Liver (tissue), 3 donors: ENCODE data around the gene PLCE1.

ENCODE experiments used
- EGR1 ChIP-seq, 2 donors: IDR thresholded peaks; 2 replicates each; pipeline ENCODE4 v1.6.1; 2016 to 2018; ENCODE audit warnings: antibody characterized with exemption in 2 of 2, low read depth in 2 of 2
- GABPA ChIP-seq, 2 donors: IDR thresholded peaks in 1 of 2; conservative IDR thresholded peaks in 1 of 2; 2 replicates each; pipeline ENCODE4 v1.6.1; 2016; ENCODE audit warnings: antibody characterized with exemption in 2 of 2, mild to moderate bottlenecking in 1 of 2, moderate library complexity in 1 of 2
- HNF4A ChIP-seq, 2 donors: conservative IDR thresholded peaks; 2 replicates each; pipeline ENCODE4 v1.6.1; 2016; ENCODE audit warnings: antibody characterized with exemption in 2 of 2, mild to moderate bottlenecking in 2 of 2
- JUND ChIP-seq, 2 donors: IDR thresholded peaks; 2 replicates each; pipeline ENCODE4 v1.6.1; 2016; ENCODE audit warnings: antibody characterized with exemption in 2 of 2
- NR2F2 ChIP-seq: IDR thresholded peaks from 2 replicates; pipeline ENCODE4 v1.6.1; 2016; ENCODE audit warnings: antibody characterized with exemption
- TAF1 ChIP-seq: conservative IDR thresholded peaks from 2 replicates; pipeline ENCODE4 v1.6.1; 2016; ENCODE audit warnings: antibody characterized with exemption, mild to moderate bottlenecking
- ZBTB33 ChIP-seq: IDR thresholded peaks from 2 replicates; pipeline ENCODE4 v1.6.1; 2016; ENCODE audit warnings: antibody characterized with exemption
- TF ChIP-seq, protein P1 (sequence below): IDR thresholded peaks from 2 replicates; pipeline ENCODE4 v1.6.1; 2016; ENCODE audit warnings: antibody characterized with exemption, mild to moderate bottlenecking
- TF ChIP-seq, protein P2 (sequence below): fragments of 150-350 bp; IDR thresholded peaks from 2 replicates; pipeline ENCODE4 v1.5.1; 2017; ENCODE audit warnings: improper control_type of control experiment, low read depth, low read length; ENCODE audit not compliant: missing input control
- TF ChIP-seq, protein P3 (sequence below): IDR thresholded peaks from 2 replicates; pipeline ENCODE4 v1.6.1; 2016; ENCODE audit warnings: antibody characterized with exemption
- TF ChIP-seq, protein P4 (sequence below): IDR thresholded peaks from 2 replicates; pipeline ENCODE4 v1.6.1; 2016; ENCODE audit warnings: antibody characterized with exemption
- donor health status: healthy.
- donor health status: healthy.

DNA sequence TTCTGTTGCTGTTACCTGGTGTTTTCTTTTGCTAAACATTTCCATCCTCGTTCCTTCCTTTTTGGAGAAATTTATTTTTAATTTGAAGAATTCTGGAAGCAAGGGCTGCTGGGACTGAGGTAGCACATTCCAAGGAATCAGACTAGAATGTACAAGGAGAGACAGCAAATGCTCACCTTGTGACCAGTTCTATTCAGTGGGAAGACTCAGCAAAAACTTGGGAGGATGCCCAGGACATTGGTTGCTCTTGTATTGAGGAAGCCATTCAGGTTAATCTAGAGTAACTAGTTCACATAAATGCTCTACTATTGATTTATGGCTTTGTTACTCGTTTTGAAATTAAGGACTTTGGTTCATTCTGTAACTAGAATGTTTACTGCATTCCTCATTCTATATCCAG lies 11.3 kb downstream of the PLCE1 start:
- TF ChIP-seq ZBTB33 (no peak), JUND (IDR thresholded peaks at IDR 0.05) (no peak), HNF4A (conservative IDR thresholded peaks at IDR 0.05) (no peak), EGR1 (IDR thresholded peaks at IDR 0.05; ENCODE audit: low read depth in 2 of 2) (no peak), TAF1 (no peak), NR2F2 (no peak), GABPA (IDR thresholded peaks at IDR 0.05 in 1 of 2, conservative IDR thresholded peaks at IDR 0.05 in 1 of 2) (no peak)
- TF ChIP-seq, protein P1, sequence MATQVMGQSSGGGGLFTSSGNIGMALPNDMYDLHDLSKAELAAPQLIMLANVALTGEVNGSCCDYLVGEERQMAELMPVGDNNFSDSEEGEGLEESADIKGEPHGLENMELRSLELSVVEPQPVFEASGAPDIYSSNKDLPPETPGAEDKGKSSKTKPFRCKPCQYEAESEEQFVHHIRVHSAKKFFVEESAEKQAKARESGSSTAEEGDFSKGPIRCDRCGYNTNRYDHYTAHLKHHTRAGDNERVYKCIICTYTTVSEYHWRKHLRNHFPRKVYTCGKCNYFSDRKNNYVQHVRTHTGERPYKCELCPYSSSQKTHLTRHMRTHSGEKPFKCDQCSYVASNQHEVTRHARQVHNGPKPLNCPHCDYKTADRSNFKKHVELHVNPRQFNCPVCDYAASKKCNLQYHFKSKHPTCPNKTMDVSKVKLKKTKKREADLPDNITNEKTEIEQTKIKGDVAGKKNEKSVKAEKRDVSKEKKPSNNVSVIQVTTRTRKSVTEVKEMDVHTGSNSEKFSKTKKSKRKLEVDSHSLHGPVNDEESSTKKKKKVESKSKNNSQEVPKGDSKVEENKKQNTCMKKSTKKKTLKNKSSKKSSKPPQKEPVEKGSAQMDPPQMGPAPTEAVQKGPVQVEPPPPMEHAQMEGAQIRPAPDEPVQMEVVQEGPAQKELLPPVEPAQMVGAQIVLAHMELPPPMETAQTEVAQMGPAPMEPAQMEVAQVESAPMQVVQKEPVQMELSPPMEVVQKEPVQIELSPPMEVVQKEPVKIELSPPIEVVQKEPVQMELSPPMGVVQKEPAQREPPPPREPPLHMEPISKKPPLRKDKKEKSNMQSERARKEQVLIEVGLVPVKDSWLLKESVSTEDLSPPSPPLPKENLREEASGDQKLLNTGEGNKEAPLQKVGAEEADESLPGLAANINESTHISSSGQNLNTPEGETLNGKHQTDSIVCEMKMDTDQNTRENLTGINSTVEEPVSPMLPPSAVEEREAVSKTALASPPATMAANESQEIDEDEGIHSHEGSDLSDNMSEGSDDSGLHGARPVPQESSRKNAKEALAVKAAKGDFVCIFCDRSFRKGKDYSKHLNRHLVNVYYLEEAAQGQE, result no peak
- TF ChIP-seq, protein P2, sequence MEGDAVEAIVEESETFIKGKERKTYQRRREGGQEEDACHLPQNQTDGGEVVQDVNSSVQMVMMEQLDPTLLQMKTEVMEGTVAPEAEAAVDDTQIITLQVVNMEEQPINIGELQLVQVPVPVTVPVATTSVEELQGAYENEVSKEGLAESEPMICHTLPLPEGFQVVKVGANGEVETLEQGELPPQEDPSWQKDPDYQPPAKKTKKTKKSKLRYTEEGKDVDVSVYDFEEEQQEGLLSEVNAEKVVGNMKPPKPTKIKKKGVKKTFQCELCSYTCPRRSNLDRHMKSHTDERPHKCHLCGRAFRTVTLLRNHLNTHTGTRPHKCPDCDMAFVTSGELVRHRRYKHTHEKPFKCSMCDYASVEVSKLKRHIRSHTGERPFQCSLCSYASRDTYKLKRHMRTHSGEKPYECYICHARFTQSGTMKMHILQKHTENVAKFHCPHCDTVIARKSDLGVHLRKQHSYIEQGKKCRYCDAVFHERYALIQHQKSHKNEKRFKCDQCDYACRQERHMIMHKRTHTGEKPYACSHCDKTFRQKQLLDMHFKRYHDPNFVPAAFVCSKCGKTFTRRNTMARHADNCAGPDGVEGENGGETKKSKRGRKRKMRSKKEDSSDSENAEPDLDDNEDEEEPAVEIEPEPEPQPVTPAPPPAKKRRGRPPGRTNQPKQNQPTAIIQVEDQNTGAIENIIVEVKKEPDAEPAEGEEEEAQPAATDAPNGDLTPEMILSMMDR, result no peak
- TF ChIP-seq, protein P3, sequence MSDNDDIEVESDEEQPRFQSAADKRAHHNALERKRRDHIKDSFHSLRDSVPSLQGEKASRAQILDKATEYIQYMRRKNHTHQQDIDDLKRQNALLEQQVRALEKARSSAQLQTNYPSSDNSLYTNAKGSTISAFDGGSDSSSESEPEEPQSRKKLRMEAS, result no peak
- TF ChIP-seq, protein P4, sequence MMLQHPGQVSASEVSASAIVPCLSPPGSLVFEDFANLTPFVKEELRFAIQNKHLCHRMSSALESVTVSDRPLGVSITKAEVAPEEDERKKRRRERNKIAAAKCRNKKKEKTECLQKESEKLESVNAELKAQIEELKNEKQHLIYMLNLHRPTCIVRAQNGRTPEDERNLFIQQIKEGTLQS, result no peak
